ENCODE data around the gene UBE2F.
"Not testable (repeated sequence)": the region's sequence is repeated elsewhere in the genome, so short reads cannot be mapped to it uniquely, and the experiment has no call there.

The UBE2F gene

GRCh38 chr2:237977380-237977779 is 10.6 kb downstream of the UBE2F start:
- in situ Hi-C loops (cut with MboI; ENCODE audit: low sequenced_read_pairs), result no loop called here

GRCh38 chr2:237978058-237978712 is 11.4 kb downstream of the UBE2F start:
- in situ Hi-C loops (cut with MboI; ENCODE audit: low sequenced_read_pairs), result no loop called here

- in situ Hi-C loops (cut with MboI; ENCODE audit: low sequenced_read_pairs), result no loop called here
Observed at GRCh38 chr2:237979331-237979730, 12.5 kb downstream of the UBE2F start.

- in situ Hi-C loops (cut with MboI; ENCODE audit: low sequenced_read_pairs), result no loop called here
Observed at GRCh38 chr2:237980087-237980486, 13.3 kb downstream of the UBE2F start.

GRCh38 chr2:237980751-237981150 is 13.9 kb downstream of the UBE2F start:
- in situ Hi-C loops (cut with MboI; ENCODE audit: low sequenced_read_pairs), result no loop called here

GRCh38 chr2:237981621-237982020 is 14.8 kb downstream of the UBE2F start:
- in situ Hi-C loops (cut with MboI; ENCODE audit: low sequenced_read_pairs), result not testable (repeated sequence)

GRCh38 chr2:237982039-237982725 is 15.4 kb downstream of the UBE2F start:
- in situ Hi-C loops (cut with MboI; ENCODE audit: low sequenced_read_pairs), result no loop called here

- in situ Hi-C loops (cut with MboI; ENCODE audit: low sequenced_read_pairs), result no loop called here
Observed at GRCh38 chr2:237983922-237984321, 17.1 kb downstream of the UBE2F start.

GRCh38 chr2:237987268-237987667 is 20.5 kb downstream of the UBE2F start:
- in situ Hi-C loops (cut with MboI; ENCODE audit: low sequenced_read_pairs), result no loop called here

- in situ Hi-C loops (cut with MboI; ENCODE audit: low sequenced_read_pairs), result no loop called here
Observed at GRCh38 chr2:237993701-237994100, 26.9 kb downstream of the UBE2F start.

- in situ Hi-C loops (cut with MboI; ENCODE audit: low sequenced_read_pairs), result no loop called here
Observed at GRCh38 chr2:237995036-237995435, 28.2 kb downstream of the UBE2F start.

GRCh38 chr2:237996021-237996593 is 29.3 kb downstream of the UBE2F start:
- in situ Hi-C loops (cut with MboI; ENCODE audit: low sequenced_read_pairs), result no loop called here

- in situ Hi-C loops (cut with MboI; ENCODE audit: low sequenced_read_pairs), result no loop called here
Observed at GRCh38 chr2:237997521-237997920, 30.7 kb downstream of the UBE2F start.

GRCh38 chr2:237998530-237998929 is 31.7 kb downstream of the UBE2F start:
- in situ Hi-C loops (cut with MboI; ENCODE audit: low sequenced_read_pairs), result no loop called here

GRCh38 chr2:238003234-238004031 is 36.6 kb downstream of the UBE2F start:
- in situ Hi-C loops (cut with MboI; ENCODE audit: low sequenced_read_pairs), result no loop called here

- in situ Hi-C loops (cut with MboI; ENCODE audit: low sequenced_read_pairs), result no loop called here
Observed at GRCh38 chr2:238004077-238004830, 37.4 kb downstream of the UBE2F start.

GRCh38 chr2:238005528-238005927 is 38.7 kb downstream of the UBE2F start:
- in situ Hi-C loops (cut with MboI; ENCODE audit: low sequenced_read_pairs), result no loop called here

- in situ Hi-C loops (cut with MboI; ENCODE audit: low sequenced_read_pairs), result no loop called here
Observed at GRCh38 chr2:238006510-238006909, 39.7 kb downstream of the UBE2F start.

- in situ Hi-C loops (cut with MboI; ENCODE audit: low sequenced_read_pairs), result no loop called here
Observed at GRCh38 chr2:238007924-238008323, 41.1 kb downstream of the UBE2F start.

GRCh38 chr2:238009563-238009962 is 42.7 kb downstream of the UBE2F start:
- in situ Hi-C loops (cut with MboI; ENCODE audit: low sequenced_read_pairs), result no loop called here

- in situ Hi-C loops (cut with MboI; ENCODE audit: low sequenced_read_pairs), result no loop called here
Observed at GRCh38 chr2:238010572-238010971, 43.8 kb downstream of the UBE2F start.

Measured in HL-60/S4 treated with retinoic acid at 250 ng/mL for 4 days and 3 days (cell line).